ENCODE results near the gene ETV3. TPM values are rescaled to one million over a fixed set of nuclear protein-coding genes. Genes with fewer than 3 reads are reported as not detected.

Gene ETV3
- total RNA-seq, 4 donors from 2014 or later: 8.6 to 13.4 (median 11.4) TPM

DNA sequence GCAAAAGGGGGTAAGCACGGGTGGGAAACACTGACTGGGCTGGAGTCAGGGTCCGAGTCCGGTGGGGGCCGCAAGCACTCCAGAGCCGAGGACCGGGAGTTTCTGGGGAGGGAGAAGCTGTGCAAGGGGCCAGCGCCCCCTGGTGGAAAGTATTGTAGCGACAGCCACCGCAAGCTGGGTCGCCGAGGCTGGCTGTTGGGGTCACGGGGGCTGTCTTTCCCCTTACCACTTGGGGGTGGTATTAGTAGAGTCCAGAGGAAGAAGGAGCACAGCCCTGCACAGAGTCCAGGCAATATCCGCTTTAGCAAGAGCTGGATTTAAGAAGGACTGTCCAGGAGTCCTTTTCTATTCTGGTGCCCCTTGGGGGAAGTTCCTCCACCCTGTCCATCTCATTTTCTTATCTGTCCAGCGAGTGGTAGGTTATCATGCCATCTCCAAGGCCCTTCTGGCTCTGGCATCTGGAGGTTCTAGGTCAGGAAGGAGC, 17.9 kb upstream of the ETV3 start:
- Histone ChIP-seq H3K27ac (peak overlapping the region in 1 of 4 donors; percentile 9), H3K4me1 (peaks cover 0 to 4% of the 10 kb centered on the region in 2 donors), H3K9me3 (no peaks in the 10 kb centered on the region), H3K27me3 (no peaks in the 10 kb centered on the region), H3K4me3 (peak overlapping the region in 3 of 4 donors; percentile 28 to 46 (median 29)), H3K36me3 (no peaks in the 10 kb centered on the region)
- DNase-seq (peak; percentile 24 to 47), ATAC-seq (peak; percentile 56 to 74)
- in situ Hi-C loops (cut with MboI; ENCODE audit: low sequenced_read_pairs in 4 of 4) (no loop called here), intact Hi-C loops (cut with DNase I; ENCODE audit: low total_unique reads) (loop anchor here (1.0 kb wide), 1 partner anchor 66 kb away; no protein-coding TSS in a partner anchor)
- TF ChIP-seq, protein P1, sequence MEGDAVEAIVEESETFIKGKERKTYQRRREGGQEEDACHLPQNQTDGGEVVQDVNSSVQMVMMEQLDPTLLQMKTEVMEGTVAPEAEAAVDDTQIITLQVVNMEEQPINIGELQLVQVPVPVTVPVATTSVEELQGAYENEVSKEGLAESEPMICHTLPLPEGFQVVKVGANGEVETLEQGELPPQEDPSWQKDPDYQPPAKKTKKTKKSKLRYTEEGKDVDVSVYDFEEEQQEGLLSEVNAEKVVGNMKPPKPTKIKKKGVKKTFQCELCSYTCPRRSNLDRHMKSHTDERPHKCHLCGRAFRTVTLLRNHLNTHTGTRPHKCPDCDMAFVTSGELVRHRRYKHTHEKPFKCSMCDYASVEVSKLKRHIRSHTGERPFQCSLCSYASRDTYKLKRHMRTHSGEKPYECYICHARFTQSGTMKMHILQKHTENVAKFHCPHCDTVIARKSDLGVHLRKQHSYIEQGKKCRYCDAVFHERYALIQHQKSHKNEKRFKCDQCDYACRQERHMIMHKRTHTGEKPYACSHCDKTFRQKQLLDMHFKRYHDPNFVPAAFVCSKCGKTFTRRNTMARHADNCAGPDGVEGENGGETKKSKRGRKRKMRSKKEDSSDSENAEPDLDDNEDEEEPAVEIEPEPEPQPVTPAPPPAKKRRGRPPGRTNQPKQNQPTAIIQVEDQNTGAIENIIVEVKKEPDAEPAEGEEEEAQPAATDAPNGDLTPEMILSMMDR (IDR thresholded peaks at IDR 0.05 in 4 of 5, conservative IDR thresholded peaks at IDR 0.05 in 1 of 5): peak; percentile 91 to 98 (median 96)
- no peak for TF ChIP-seq POLR2A (IDR thresholded peaks at IDR 0.05)

GRCh38 chr1:157155658-157156057, 17.5 kb upstream of the ETV3 start:
- peak overlapping the region in 1 of 4 donors; percentile 9 for H3K27ac ChIP-seq
- no peaks in the 10 kb centered on the region for H3K36me3 ChIP-seq
- H3K9me3 ChIP-seq: no peaks in the 10 kb centered on the region
- TF ChIP-seq, protein P1 (IDR thresholded peaks at IDR 0.05 in 4 of 5, conservative IDR thresholded peaks at IDR 0.05 in 1 of 5): no peak
- TF ChIP-seq POLR2A (IDR thresholded peaks at IDR 0.05): no peak
- H3K4me1 ChIP-seq: peaks cover 0 to 4% of the 10 kb centered on the region in 2 donors
- peak overlapping the region in 3 of 4 donors; percentile 28 to 46 (median 29) for H3K4me3 ChIP-seq
- H3K27me3 ChIP-seq: no peaks in the 10 kb centered on the region
- intact Hi-C loops (cut with DNase I; ENCODE audit: low total_unique reads): loop anchor here (1.0 kb wide), 1 partner anchor 65 kb away; no protein-coding TSS in a partner anchor
- ATAC-seq (peak; percentile 14 to 33), DNase-seq (no peak)
- in situ Hi-C loops (cut with MboI; ENCODE audit: low sequenced_read_pairs in 4 of 4): no loop called here

GRCh38 chr1:157154940-157155514, 16.8 kb upstream of the ETV3 start:
- in situ Hi-C loops (cut with MboI; ENCODE audit: low sequenced_read_pairs in 4 of 4) (loop anchor here in 2 of 4 donors (5.0 kb wide), 1 partner anchor 63 kb away; no protein-coding TSS in a partner anchor), intact Hi-C loops (cut with DNase I; ENCODE audit: low total_unique reads) (no loop called here)
- H3K36me3 ChIP-seq: no peaks in the 10 kb centered on the region
- H3K4me1 ChIP-seq: peaks cover 0 to 4% of the 10 kb centered on the region in 2 donors
- DNase-seq (peak; percentile 14 to 31), ATAC-seq (peak in 1 of 2 donors; percentile 39)
- no peaks in the 10 kb centered on the region for H3K9me3 ChIP-seq
- H3K27ac ChIP-seq: peak overlapping the region in 1 of 4 donors; percentile 10
- H3K27me3 ChIP-seq: no peaks in the 10 kb centered on the region
- TF ChIP-seq, protein P1 (IDR thresholded peaks at IDR 0.05 in 4 of 5, conservative IDR thresholded peaks at IDR 0.05 in 1 of 5): no peak
- no peak for TF ChIP-seq POLR2A (IDR thresholded peaks at IDR 0.05)
- no peak overlapping the region for H3K4me3 ChIP-seq

- Histone ChIP-seq H3K27ac (peak overlapping the region in 1 of 4 donors; percentile 10), H3K9me3 (no peaks in the 10 kb centered on the region), H3K4me3 (no peak overlapping the region), H3K27me3 (no peaks in the 10 kb centered on the region), H3K4me1 (peaks cover 0 to 4% of the 10 kb centered on the region in 2 donors), H3K36me3 (no peaks in the 10 kb centered on the region)
- ATAC-seq (no peak), DNase-seq (no peak)
- in situ Hi-C loops (cut with MboI; ENCODE audit: low sequenced_read_pairs in 4 of 4) (loop anchor here in 2 of 4 donors (5.0 kb wide), 1 partner anchor 62 kb away; no protein-coding TSS in a partner anchor), intact Hi-C loops (cut with DNase I; ENCODE audit: low total_unique reads) (no loop called here)
- no peak for TF ChIP-seq POLR2A (IDR thresholded peaks at IDR 0.05)
- TF ChIP-seq, protein P1 (IDR thresholded peaks at IDR 0.05 in 4 of 5, conservative IDR thresholded peaks at IDR 0.05 in 1 of 5): no peak
Observed at GRCh38 chr1:157154291-157154690, 16.1 kb upstream of the ETV3 start.

All from gastrocnemius medialis (tissue), 4 donors.